GM12801 (cell line): ENCODE measurements around the gene ELN.

Experiments used
- TF ChIP-seq, protein P1 (sequence below): IDR thresholded peaks from one replicate; pipeline ENCODE4 v1.5.1; 2011; ENCODE audit warnings: control low read depth; ENCODE audit not compliant: insufficient read length; ENCODE audit errors: extremely low read depth

The ELN gene

DNA sequence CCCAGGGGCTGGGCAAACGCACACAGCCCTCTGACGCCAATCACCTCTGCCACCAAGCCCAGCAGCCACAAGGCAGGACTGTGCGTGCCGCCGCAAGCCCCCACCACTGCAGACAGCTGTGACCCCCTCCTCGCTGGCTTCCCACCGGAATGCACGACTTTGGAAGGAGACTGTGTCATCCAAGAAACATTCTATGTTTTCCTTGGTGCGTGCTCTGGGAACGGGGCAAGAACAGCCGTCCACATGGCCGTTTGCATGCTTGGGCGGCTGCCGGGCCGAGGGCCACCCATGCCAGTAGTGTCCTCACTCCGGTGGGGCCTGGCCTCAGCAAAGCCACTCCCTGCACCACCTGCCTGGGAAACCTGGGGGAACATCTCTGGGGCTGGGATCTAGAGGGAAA, 17.6 kb upstream of the ELN start:
- TF ChIP-seq, protein P1, sequence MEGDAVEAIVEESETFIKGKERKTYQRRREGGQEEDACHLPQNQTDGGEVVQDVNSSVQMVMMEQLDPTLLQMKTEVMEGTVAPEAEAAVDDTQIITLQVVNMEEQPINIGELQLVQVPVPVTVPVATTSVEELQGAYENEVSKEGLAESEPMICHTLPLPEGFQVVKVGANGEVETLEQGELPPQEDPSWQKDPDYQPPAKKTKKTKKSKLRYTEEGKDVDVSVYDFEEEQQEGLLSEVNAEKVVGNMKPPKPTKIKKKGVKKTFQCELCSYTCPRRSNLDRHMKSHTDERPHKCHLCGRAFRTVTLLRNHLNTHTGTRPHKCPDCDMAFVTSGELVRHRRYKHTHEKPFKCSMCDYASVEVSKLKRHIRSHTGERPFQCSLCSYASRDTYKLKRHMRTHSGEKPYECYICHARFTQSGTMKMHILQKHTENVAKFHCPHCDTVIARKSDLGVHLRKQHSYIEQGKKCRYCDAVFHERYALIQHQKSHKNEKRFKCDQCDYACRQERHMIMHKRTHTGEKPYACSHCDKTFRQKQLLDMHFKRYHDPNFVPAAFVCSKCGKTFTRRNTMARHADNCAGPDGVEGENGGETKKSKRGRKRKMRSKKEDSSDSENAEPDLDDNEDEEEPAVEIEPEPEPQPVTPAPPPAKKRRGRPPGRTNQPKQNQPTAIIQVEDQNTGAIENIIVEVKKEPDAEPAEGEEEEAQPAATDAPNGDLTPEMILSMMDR, result no peak

DNA sequence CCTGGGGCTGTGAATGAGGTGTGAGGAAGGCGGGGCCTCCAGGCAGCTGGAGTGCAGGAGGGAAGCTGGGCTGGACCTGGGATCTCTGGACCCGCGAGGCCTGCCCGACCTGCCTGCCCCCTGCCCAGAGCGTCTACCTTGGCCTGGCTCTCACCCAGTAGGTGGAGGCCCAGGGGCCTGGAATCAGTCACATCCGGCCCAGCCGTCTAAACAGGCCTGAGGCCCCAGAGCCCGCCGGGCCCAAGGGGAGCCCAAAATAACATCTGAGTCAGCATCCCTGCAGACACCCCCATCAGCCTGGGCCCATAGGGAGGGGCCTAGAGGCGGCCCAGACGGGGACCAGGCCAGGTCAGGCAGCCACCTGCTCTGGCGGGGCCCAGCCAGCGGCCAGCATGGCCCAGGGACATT, 15.1 kb upstream of the ELN start:
- TF ChIP-seq, protein P1, result no peak

DNA sequence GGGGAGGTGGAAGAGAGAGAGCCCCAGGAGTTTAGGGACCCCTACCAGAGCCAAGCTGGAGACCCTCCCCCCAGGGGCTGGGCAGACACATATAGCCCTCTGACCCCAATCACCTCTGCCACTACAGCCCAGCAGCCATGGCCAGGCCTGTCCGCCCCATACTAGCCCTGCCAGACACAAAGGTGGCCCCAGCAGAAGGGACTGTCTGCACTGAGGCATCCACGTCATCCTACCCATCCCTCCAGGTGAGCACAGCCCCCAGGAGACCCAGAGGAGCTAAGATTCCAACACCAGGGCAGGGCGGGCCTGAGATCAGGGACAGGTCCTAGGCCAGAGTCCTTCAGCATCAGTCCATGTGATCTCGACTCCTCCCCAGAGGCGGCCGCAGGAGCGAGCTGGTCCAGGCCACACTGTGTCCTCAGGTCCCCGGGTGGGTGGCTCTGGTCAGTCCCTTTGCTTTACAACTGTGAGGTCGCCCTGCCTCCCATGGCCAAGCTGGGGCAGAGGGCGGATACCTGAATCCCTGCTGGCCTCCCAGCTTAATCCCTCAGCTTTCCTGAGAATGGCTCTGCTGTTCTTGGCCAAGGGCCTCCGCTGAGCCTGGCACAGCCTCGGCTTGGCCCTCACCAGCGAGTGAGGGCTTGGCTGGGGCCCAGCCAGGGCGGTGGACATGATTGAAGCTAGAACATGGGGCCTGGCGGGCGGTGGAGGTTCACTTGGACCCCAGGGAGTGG, 14.3 kb upstream of the ELN start:
- TF ChIP-seq, protein P1, result no peak

DNA sequence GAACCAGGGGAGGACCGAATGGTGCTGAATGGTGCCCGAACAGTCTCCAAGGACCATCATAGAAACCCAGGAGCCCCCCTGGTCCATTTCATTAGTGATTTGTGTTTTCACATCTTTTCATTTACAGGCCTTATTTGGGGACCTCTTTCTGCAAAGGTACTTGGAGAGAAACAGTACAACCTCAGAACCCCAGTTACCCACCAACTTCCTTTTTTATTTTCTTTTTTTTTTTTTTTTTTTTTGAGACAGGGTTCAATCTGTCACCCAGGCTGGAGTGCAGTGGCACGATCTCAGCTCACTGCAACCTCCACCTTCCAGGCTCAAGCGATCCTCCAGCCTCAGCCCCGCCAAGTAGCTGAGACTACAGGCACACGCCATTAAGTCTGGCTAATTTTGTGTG, 13.0 kb upstream of the ELN start:
- TF ChIP-seq, protein P1, result no peak

DNA sequence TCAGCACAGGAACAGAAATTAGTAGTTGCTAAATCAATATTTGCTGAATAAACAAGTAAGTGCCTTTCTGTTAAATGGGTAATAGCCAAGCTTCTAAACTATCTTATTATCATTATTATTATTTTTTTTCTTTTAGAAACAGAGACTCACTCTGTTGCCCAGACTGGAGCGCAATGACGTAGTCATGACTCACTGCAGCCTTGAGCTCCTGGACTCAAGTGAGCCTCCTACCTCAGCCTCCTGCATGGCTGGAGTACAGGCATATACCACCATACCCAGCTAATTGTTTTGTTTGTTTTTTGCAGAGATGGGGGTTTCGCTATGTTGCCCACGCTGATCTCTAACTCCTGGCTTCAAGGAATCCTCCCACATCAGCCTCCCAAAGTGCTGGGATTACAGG, 12.3 kb upstream of the ELN start:
- TF ChIP-seq, protein P1, result no peak

DNA sequence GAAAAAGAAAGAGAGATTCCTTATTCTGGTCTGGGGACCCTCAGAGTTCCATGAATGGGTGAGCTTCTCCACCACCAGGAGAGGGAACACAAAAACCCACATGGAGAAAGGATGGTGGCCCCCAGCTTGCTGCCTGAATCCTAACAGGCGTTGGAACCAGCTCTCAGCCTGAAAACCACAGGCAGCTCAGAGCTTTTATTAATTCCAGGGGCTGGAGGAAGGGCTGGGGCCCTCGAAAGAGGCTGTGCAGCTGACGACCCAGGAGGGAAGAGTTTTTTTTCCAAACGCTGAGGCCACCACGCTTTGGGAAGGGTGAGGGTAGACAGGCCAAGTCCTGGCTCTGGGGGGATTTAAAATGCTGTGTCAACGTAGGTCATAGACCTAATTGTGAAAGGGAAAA, 10.8 kb upstream of the ELN start:
- TF ChIP-seq, protein P1, result no peak

DNA sequence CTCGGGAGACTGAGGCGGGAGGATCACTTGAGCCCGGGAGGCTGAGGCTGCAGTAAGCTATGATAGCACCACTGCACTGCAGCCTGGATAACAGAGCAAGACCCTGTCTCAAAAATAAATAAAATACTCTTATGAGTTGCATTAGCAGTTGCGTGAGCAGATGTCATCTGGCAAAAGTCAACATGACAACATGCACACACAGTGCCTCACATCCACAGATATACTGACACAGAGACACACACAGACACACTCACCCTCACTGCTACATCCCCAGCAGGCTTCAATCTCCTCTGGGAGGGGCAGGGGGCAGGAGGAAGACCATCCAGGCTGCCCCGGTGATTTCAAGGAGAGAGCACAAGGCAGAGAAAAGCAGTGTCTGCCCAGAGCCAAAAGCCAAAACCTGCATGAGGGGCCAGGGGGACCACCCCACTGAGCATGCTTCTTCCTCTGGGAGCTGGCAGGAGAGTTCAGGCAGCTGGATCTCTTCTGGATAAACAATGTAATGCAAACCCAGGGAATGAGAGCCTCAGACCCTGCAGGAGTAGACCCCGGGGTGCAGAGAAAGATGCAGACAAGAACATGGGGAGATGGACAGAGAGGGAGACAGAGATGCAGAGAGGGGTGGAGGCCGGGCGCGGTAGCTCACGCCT, 9.6 kb upstream of the ELN start:
- TF ChIP-seq, protein P1, result no peak
